ENCODE results near the gene TLR1.

TLR1 gene

GRCh38 chr4:38804654-38805295 is at the start of gene TLR1:
TSS of gene TLR1 (minus strand) at chr4:38804791. CDS start at chr4:38798831, 5,960 bp downstream.
- in situ Hi-C loops (cut with HindIII; ENCODE audit: low pct_ligation_motif_present, low pct_unique_long_range_greater_than_20kb, low sequenced_read_pairs) = no loop called here
- peak; percentile 53 for DNase-seq

DNA sequence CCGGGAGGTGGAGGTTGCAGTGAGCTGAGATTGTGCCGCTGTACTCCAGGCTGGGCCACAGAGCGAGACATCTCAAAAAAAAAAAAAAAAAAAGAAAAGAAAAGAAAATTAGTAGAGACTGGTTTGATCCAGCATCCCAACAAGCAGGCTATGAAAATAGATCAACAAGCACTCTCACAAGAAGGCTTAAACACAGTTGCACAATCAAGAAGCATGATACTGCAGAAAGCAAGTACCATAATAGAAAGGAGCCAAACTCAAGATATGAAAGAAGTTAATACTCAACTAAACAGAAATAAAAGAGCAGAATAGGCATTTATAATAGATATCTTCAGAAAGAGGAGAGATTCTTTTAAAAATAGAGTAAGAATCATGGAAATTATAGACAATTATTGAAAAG is 41.4 kb upstream of the TLR1 start:
- in situ Hi-C loops (cut with HindIII; ENCODE audit: low pct_ligation_motif_present, low pct_unique_long_range_greater_than_20kb, low sequenced_read_pairs) = no loop called here
- DNase-seq = no peak

- DNase-seq = no peak
- in situ Hi-C loops (cut with HindIII; ENCODE audit: low pct_ligation_motif_present, low pct_unique_long_range_greater_than_20kb, low sequenced_read_pairs) = no loop called here
Measured at GRCh38 chr4:38842994-38843393, 38.4 kb upstream of the TLR1 start.

- DNase-seq = no peak
- in situ Hi-C loops (cut with HindIII; ENCODE audit: low pct_ligation_motif_present, low pct_unique_long_range_greater_than_20kb, low sequenced_read_pairs) = no loop called here
Measured at GRCh38 chr4:38837849-38838248, 33.3 kb upstream of the TLR1 start.

- in situ Hi-C loops (cut with HindIII; ENCODE audit: low pct_ligation_motif_present, low pct_unique_long_range_greater_than_20kb, low sequenced_read_pairs) = no loop called here
- DNase-seq = no peak
Measured at GRCh38 chr4:38837334-38837733, 32.7 kb upstream of the TLR1 start.

DNA sequence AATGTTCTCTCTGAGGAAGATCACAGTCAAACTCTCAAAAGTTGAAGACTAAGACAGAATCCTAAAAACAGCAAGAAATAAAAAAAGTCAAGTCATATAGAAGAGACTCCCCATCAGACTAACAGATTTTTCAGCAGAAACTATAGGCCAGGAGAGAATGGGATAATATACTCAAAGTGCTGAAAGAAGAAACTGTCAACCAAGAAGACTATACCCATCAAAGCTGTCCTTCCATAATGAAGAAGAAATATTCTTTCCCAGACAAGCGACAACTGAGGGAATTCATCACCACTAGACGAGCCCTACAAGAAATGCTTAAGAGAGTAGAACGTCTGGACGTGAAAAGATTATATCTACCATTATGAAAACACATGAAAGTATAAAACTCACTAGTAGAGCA is 30.0 kb upstream of the TLR1 start:
- DNase-seq = no peak
- in situ Hi-C loops (cut with HindIII; ENCODE audit: low pct_ligation_motif_present, low pct_unique_long_range_greater_than_20kb, low sequenced_read_pairs) = no loop called here

DNA sequence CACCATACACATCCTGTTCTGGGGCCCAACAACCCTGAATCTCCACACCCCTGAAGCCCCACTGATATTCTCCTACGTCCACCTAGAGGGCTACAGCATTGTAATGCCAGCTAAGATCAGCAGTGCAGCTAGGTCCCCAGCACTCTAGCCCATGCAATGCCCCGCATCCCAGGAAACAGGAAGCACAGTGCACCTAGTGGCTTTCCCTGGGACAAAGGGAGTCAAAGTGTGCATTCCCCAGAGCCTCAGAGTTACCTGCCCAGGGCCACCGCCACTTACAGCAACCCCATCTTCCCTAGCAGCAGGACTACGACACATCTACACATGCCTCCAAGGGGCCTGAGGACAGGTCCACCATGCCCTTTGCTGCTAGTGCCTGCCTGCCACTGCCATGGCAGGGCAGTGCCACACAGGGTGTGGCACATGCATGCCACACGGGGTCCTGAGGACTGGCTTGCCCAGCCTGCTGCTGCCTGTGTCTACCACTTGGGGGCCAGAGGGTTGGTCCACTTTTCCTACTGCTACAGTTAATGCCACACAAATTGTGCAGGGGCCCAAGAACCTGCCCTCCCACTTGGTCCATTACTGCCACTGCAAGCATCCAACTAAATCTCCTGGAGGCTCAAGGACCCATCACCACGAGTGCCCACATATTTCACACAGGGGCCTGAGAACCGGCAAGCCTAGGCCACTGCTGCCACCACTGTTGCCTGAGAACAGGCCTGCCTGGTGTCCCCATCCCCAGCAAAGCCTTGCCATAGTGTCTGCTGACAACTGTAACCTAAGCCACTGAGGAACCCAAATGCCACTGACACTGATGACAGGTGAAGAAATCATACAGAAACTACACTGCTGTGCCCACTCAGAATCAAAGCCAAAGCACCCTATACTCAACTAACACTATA is 28.3 kb upstream of the TLR1 start:
- in situ Hi-C loops (cut with HindIII; ENCODE audit: low pct_ligation_motif_present, low pct_unique_long_range_greater_than_20kb, low sequenced_read_pairs) = no loop called here
- no peak for DNase-seq

DNA sequence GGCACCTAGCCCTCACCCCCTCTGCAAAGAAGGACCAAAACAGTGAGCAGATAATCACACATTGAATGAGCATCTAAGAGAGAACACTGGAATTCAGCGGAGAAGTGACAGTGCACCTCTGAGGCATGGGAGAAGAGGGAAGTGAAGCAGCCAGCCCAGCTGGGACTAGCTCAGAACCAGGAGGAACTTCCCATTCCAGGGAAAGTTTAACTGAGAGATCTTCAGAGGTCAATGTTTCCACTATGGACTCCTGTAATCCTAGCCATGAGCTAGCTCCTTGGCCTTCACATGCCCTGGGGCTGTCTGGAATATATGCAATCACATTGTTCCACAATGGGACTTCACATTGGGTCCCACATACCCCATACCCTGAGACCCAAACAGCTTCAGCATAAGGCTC is 27.6 kb upstream of the TLR1 start:
- DNase-seq = no peak
- in situ Hi-C loops (cut with HindIII; ENCODE audit: low pct_ligation_motif_present, low pct_unique_long_range_greater_than_20kb, low sequenced_read_pairs) = no loop called here

- in situ Hi-C loops (cut with HindIII; ENCODE audit: low pct_ligation_motif_present, low pct_unique_long_range_greater_than_20kb, low sequenced_read_pairs) = no loop called here
- DNase-seq = no peak
Measured at GRCh38 chr4:38831653-38832052, 27.1 kb upstream of the TLR1 start.

DNA sequence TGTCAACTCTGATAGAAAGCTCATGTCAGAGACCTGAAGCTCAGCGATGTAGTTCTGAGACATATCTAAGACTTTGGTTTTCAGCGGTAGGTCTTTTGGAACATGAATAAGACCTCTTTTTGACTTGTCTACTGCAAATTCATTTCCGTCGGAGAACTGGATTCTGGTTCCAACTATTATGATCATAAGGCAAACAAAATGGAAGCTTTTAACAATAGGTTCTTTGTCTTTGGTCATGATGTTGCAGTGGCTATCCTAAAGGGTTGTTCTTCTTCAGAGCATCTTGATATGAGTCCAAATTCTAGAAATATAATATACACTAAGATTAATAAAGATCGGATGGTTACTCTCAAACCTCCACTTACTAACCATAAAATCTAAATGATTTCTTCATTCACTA is 24.6 kb upstream of the TLR1 start:
- DNase-seq = no peak
- in situ Hi-C loops (cut with HindIII; ENCODE audit: low pct_ligation_motif_present, low pct_unique_long_range_greater_than_20kb, low sequenced_read_pairs) = no loop called here

- in situ Hi-C loops (cut with HindIII; ENCODE audit: low pct_ligation_motif_present, low pct_unique_long_range_greater_than_20kb, low sequenced_read_pairs) = no loop called here
- no peak for DNase-seq
Measured at GRCh38 chr4:38823766-38824165, 19.2 kb upstream of the TLR1 start.

DNA sequence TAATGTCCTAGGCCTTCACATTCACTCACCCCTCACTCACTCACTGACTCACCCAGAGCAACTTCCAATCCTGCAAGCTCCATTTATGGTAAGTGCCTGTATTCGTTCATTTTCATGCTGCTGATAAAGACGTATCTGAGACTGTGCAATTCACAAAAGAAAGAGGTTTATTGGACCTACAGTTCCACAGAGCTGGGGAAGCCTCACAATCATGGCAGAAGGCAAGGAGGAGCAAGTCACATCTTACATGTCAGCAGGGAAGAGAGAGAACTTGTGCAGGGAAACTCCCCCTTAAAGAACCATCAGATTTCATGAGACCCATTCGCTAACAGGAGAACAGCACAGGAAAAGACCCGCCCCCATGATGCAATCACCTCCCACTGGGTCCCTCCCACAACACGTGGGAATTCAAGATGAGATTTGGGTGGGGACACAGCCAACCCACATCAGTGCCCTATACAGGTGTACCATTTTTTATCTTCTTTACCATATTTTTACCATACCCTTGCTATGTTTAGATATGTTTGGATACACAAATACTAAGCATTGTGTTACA is 18.2 kb upstream of the TLR1 start:
- DNase-seq = no peak
- in situ Hi-C loops (cut with HindIII; ENCODE audit: low pct_ligation_motif_present, low pct_unique_long_range_greater_than_20kb, low sequenced_read_pairs) = no loop called here

DNA sequence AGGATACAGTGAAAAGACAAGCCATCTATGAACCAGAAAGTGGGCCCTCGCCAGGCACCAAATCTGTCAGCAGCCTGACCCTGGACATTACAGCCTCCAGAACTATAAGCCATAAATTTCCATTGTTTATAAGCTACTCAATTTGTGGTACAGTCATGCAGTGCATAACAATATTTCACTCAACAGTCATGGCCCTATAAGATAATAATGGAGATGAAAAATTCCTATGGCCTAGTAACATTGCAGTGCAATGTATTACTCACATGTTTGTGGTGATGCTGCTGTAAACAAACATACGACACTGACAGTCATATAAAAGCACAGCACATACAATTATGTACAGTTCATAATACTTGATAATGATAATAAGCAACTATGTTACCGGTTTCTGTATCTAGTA is 17.1 kb upstream of the TLR1 start:
- DNase-seq = no peak
- in situ Hi-C loops (cut with HindIII; ENCODE audit: low pct_ligation_motif_present, low pct_unique_long_range_greater_than_20kb, low sequenced_read_pairs) = no loop called here

DNA sequence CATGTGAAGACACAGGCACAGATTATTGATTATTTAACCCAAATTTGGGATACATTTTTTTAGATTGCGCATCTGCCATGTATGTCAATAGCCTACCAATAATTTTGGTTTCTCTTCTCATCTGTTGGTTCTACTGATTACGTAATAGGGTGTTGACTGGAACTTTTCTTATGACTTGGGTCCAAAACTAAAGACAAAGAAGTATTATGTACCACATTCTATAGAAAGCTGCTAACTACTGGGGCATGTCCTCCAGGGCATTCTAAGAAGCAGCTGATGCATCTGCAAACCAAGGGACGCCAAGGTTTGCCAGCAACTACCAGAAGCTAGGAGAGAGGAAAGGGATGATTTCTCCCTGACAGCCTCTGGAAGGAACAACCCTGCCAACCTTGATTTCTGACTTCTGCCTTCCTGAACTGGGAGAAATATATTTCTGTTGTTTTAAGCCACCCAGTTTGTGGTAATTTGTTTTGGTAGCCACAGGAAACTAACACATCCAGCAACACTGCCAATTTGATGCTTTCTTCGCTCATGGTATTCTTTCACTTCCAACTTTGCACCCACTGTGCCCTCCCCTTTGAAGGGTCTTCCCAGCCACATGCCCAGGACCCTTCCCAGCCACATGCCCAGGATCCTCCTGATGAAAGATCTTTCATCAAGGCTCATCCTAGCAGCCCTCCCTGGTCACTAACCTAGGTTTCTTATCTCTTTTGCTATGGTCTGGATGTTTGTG is 15.9 kb upstream of the TLR1 start:
- in situ Hi-C loops (cut with HindIII; ENCODE audit: low pct_ligation_motif_present, low pct_unique_long_range_greater_than_20kb, low sequenced_read_pairs) = no loop called here
- no peak for DNase-seq

GRCh38 chr4:38819569-38819968 is 15.0 kb upstream of the TLR1 start:
- in situ Hi-C loops (cut with HindIII; ENCODE audit: low pct_ligation_motif_present, low pct_unique_long_range_greater_than_20kb, low sequenced_read_pairs) = no loop called here

GRCh38 chr4:38818441-38818976 is 13.9 kb upstream of the TLR1 start:
- no peak for DNase-seq
- in situ Hi-C loops (cut with HindIII; ENCODE audit: low pct_ligation_motif_present, low pct_unique_long_range_greater_than_20kb, low sequenced_read_pairs) = no loop called here

More at GRCh38 chr4:38819569-38819968, 15.0 kb upstream of the TLR1 start:
- no peak for DNase-seq

DNA sequence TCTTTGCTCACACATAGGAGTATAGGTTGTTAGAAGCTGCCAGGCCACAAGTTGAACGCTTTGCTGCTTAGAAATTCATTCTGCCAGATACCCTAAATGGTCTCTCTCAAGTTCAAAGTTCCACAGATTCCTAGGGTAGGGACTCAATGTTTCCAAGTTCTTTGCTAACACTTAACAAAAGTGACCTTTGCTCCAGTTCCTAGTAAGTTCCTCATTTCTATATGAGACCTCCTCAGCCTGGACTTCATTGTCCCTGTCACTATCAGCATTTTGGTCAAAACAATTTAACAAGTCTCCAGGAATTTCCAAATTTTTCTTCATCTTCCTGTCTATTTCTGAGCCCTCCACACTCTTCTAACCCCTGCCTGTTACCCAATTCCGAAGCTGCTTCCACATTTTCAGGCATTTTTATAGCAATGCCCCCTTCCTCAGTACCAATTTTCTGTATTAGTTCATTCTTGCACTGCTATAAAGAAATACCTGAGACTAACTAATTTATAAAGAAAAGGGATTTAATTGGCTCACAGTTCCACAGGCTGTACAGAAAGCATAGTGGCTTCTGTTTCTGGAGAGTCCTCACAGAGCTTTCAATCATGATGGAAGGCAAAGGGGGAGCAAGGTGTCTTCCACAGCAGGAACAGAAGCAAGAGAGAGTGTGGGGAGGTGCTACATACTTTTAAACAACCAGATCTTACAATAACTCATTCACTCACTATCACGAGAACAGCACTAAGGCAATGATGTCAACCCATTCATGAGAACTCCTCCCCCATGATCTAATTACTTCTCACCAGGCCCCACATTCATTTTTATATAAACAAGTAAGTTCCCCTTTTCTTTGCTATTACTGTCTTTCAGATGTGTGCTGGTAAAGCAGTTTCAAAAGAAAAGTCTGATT is 11.5 kb upstream of the TLR1 start:
- no peak for DNase-seq
- in situ Hi-C loops (cut with HindIII; ENCODE audit: low pct_ligation_motif_present, low pct_unique_long_range_greater_than_20kb, low sequenced_read_pairs) = no loop called here

GRCh38 chr4:38814386-38814785 is 9.8 kb upstream of the TLR1 start:
- in situ Hi-C loops (cut with HindIII; ENCODE audit: low pct_ligation_motif_present, low pct_unique_long_range_greater_than_20kb, low sequenced_read_pairs) = no loop called here

More at GRCh38 chr4:38814386-38814785, 9.8 kb upstream of the TLR1 start:
- no peak for DNase-seq
